T-helper 2 cell (primary cell): ENCODE data around the gene XXYLT1.
"Not testable (repeated sequence)": the region's sequence is repeated elsewhere in the genome, so short reads cannot be mapped to it uniquely, and the experiment has no call there.

ENCODE experiments used
- DNase-seq, 5 experiments: peaks; one replicate each; pipeline versions ENCODE4 v3.0.0 to v3.0.0-alpha.2; 2012 to 2022

Gene XXYLT1

DNA sequence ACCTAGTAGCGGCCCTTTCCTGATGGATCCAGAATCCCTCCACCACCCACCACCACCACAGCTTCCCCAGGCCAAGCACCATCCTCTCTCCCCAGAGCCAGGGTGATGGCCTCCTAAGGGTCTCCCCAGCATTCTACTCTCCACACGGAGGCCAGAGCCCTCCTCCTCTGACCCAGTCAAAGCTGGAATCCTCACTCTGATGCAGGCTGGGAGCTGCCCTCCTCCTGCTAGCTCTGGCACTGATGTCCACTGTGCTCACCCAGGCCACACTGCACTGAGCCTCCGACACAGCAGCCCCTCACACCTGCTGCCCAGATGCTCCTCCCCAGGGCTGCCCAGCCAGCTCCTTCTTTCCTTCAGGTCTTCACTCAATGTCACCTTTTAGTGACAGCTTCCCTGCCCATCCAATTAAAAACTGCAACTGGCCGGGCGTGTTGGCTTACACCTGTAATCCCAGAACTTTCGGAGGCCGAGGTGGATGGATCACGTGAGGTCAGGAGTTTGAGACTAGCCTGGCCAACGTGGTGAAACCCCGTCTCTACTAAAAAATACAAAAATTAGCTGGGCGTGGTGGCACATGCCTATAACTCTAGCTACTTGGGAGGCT lies 21.0 kb downstream of the XXYLT1 start:
- DNase-seq = no peak

- no peak for DNase-seq
Measured at GRCh38 chr3:195249057-195249770, 21.7 kb downstream of the XXYLT1 start.

GRCh38 chr3:195248281-195248680 lies 22.7 kb downstream of the XXYLT1 start:
- no peak for DNase-seq

- DNase-seq = peak in 1 of 5 experiments; percentile 46
Measured at GRCh38 chr3:195247863-195248189, 23.1 kb downstream of the XXYLT1 start.

DNA sequence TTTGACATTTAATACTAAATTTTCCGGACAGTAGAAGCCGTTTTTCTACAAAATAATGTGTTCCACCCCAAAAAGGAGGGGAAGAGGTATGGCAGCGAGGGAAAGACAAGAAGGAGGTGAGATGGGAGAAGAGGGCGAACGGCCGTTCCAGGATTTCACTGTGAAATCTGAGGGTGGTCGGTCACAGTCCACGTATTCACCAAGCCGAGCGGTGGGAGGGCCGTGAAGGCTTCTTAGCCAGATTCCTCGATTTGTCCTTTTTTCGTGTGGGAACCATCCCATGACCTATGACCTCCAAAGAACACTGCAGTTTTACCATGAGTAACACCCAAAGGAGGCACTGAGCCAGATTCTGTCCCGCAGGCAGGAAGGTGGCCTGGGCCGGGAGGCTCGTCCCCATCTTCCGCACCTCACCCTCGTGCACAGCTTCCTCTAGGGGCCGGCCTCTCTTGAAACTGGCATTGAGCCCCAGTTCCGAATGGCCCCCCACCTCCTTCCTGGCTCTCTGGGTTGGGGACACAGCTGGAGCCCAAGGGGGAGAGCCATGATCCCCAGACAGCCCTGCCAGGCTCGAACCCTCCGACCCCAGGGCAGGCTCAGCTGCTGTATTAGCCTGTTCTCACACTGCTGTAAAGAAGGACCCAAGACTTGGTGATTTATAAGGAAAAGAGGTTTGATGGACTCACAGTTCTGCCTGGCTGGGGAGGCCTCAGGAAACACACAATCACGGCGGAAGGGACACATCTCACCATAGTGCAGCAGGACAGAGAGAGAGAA lies 23.7 kb downstream of the XXYLT1 start:
- no peak for DNase-seq

- no peak for DNase-seq
Measured at GRCh38 chr3:195246581-195246995, 24.4 kb downstream of the XXYLT1 start.

DNA sequence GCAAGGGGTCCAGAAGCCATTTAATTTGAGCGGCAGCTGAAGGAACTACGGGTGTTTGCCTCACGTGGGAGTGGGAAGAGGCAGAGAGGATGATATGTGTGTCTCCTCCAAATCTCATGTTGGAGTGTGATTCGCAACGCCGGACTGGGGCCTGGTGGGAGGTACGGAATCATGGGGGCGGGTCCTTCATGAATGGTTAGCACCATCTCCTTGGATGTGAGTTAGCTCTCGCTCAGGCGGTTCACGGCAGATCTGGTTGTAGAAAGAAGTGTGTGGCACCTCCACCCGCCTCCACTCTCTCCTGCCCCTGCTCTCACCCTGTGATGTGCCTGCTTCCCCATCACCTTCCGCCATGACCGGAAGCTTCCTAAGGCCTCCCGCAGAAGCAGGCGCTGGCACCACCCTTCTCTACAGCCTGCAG lies 25.4 kb downstream of the XXYLT1 start:
- no peak for DNase-seq

- no peak for DNase-seq
Measured at GRCh38 chr3:195241592-195242355, 29.2 kb downstream of the XXYLT1 start.

GRCh38 chr3:195240939-195241338 lies 30.0 kb downstream of the XXYLT1 start:
- no peak for DNase-seq

GRCh38 chr3:195240171-195240701 lies 30.7 kb downstream of the XXYLT1 start:
- no peak for DNase-seq

DNA sequence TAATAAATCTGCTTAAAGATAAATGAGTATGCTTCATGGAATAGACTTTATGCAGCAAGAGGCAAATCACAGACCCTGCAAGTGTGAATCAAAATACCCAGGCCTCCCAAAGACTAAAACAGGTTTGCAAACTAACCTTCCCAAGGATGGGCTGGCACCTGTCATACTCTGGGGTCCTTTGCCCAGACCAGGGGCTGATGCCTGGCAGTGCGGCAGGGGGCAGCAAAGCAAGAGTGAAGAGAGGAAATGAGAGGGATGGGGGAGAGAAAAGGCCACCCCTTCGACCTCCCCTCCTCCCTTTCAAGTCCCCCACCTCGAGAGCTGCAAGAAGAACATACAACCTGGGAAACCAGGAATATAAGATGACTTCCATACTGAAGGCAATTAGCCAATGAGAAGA lies 31.8 kb downstream of the XXYLT1 start:
- DNase-seq = no peak

GRCh38 chr3:195238586-195239118 lies 32.3 kb downstream of the XXYLT1 start:
- DNase-seq = peak in 1 of 5 experiments; percentile 48

DNA sequence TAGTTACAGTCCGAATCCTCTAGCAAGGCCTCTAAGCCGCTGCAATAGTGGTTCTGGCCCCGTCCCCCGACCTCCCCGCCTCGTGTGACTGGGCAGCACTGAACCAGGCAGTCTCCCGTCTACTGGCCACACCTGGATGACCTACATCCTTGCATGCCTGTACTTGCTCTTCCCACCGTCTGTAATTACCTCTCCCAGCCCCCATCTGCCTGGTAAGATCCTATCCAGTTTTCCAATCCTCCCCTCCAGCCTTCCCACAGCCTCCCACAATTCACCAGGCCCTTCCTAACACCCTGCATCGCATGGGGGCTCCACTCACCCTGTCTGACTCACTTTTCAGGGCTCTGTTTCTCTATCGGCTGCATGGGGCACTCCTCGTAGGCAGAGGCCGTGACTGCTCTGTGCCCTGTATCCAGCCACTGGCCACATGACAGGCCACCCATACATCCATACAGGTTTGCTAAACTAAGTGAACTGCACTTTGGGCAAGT lies 32.8 kb downstream of the XXYLT1 start:
- no peak for DNase-seq

DNA sequence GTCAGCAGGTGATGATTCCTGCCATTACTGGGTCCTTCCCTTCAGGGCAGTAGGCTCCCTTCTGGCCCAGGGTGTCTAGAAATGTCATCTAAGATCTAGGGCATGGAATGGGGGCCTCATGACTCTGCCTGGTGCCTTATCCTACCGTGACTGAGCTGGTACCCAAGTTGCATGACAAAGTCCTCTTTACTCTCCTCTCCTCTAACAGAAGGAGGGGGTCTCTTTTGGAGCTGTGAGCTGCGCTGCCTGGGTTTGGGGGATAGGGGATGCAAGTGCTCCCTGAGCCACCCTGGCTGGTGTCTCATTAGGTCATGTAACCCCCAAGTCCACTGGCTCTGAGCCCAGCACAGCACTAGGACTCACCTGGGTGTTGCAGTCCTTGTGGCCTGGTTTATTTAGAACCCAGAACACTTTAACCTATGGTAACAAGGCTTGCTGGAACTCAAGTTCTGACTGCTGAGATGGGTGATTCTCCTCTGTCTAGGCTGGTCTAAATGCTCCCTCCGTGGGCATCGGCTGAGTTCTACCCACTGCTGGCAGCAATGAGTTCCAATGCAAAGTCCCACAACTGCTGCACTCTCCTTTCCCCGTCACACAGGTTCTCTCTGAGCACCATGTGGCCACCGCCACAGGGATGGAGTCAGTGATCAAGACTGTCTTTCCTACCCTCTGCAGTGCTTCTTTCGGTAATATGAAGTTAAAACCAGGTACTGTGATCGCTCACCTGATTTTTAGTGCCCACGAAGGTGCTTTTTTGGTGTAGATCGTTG lies 34.0 kb downstream of the XXYLT1 start:
- DNase-seq = no peak

GRCh38 chr3:195236076-195236798 lies 34.7 kb downstream of the XXYLT1 start:
- no peak for DNase-seq

- DNase-seq = no peak
Measured at GRCh38 chr3:195230244-195230643, 40.7 kb downstream of the XXYLT1 start.

DNA sequence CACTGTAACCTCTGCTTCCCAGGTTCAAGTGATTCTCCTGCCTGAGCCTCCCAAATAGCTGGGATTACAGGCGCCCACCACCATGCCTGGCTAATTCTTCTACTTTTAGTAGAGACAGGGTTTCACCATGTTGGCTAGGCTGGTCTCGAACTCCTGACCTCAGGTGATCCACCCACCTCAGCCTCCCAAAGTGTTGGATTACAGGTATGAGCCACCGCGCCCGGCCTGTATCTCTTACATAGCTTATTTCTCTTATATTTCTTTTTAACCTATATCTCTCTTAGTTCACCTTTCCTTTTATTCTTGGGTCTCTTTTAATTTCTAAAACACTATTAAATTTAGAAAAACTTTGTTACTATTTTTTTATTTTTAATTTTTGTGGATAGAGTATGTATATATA lies 42.1 kb downstream of the XXYLT1 start:
- not testable (repeated sequence) for DNase-seq

DNA sequence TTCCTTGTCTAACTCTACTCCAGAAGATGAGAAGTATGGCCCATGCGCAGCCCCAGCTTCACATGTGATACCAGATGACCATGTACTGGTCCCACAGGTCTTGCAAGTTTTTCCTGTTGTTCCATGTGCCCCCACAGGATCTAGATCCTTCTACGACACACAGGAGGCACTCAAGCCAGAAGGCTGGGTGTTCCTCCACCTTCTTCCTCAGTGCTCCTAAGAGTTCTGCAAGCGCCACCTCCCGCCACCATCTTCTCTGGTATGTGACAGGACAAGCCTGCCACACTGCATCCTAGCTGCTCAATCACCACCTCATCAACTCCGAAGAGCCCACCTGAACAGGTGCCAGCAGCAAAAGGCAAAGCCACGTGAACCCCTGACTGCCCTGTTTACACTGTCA lies 43.1 kb downstream of the XXYLT1 start:
- no peak for DNase-seq

- DNase-seq = no peak
Measured at GRCh38 chr3:195226900-195227447, 44.0 kb downstream of the XXYLT1 start.

- DNase-seq = no peak
Measured at GRCh38 chr3:195226445-195226844, 44.5 kb downstream of the XXYLT1 start.
